Right ventricle myocardium inferior (tissue), 1 donor: Measurements from ENCODE around the gene DENND1B. TPM values are rescaled to one million over a fixed set of nuclear protein-coding genes. Genes with fewer than 3 reads are reported as not detected.
"Not testable (repeated sequence)": the region's sequence is repeated elsewhere in the genome, so short reads cannot be mapped to it uniquely, and the experiment has no call there.

Experiments used
- ATAC-seq: fragments of 200-7000 bp; cut with Tn5 transposase; one replicate; pipeline ENCODE4 v1.9.1; 2020; ENCODE audit warnings: mild to moderate bottlenecking, moderate library complexity
- DNase-seq: peaks from one replicate; pipeline ENCODE4 v3.0.0; 2021; ENCODE audit errors: missing footprints
- intact Hi-C: fragments of 100-400 bp; cut with DNase I; formaldehyde crosslinking; loops from one replicate; pipeline ENCODE4 v1.11.0; 2022
- total RNA-seq: library from RNA; stranded (reverse); fragmentation: NEBNext Ultra II Directional; extraction: Animal tissue kit (Norgen Biotek cat#: 25700); gene quantifications from one replicate; pipeline ENCODE4 v1.2.1, GENCODE V29; 2021
- donor health status: DM: no; HTN: yes; CAD: no; lungs with severe emphysema.

Gene DENND1B
- total RNA-seq, 1 donor from 2014 or later = 22.9 TPM

DNA sequence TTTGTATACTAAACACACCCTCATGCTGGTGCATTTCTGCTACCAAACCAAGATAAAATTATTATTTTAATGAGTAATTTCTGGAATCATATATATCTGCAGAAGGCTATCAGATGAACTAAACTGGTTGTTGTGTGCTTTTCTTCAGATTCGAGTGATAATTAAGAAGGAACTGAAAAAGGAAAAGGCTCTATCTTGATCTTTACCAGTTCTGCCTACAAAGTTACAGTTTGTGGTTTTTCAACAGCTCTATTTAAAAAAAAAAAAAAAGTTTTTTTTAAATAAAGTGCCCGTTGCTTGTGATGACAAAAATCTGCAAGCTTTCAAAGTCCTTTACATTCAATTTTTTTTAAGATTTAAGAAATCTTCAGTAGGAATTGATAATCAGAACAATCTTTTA is 13.6 kb downstream of the DENND1B start:
- DNase-seq (no peak), ATAC-seq (no peak)
- intact Hi-C loops = no loop called here

DNA sequence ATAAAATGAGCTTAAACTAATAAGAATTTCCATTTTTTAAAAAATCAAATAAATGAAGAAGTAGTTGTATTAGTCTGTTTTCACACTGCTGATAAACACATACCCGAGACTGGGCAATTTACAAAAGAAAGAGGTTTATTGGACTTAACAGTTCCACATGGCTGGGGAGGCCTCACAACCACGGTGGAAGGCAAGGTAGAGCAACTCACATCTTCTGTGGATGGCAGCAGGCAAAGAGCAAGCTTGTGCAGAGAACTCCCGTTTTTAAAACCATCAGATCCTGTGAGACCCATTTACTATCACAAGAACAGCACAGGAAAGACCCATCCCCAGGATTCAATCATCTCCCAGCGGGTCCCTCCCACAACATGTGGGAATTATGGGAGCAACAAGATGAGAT is 19.7 kb downstream of the DENND1B start:
- DNase-seq, ATAC-seq, intact Hi-C loops: not testable (repeated sequence)

DNA sequence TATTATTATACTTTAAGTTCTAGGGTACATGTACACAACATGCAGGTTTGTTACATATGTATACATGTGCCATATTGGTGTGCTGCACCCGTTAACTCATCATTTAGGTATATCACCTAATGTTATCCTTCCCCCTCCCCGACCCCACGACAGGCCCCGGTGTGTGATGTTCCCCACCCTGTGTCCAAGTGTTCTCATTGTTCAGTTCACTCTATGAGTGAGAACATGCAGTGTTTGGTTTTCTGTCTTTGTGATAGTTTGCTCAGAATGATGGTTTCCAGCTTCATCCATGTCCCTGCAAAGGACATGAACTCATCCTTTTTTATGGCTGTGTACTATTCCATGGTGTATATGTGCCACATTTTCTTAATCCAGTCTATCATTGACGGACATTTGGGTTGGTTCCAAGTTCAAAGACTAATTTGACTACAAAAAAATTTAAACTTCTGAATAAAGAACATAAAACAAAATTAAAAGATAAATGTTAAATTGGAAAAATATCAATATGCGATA is 22.6 kb downstream of the DENND1B start:
- ATAC-seq, intact Hi-C loops, DNase-seq: not testable (repeated sequence)

DNA sequence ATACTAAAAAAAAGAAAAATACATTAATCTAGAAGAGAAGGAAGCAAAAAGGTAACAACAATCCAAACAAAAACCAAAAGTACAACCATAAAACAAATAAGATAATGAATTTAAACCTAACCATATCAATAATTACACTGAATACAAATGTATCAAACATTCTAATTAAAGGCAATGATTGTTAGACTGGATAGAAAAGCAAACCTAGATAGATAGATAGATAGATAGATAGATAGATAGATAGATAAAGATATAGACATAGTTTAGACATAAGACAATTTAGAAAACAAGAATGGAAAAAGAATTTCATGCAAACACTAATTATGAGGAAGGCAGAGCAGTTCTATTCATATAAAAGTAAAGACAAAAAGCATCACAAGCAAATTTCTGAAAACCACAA is 24.9 kb downstream of the DENND1B start:
- intact Hi-C loops = no loop called here
- DNase-seq (no peak), ATAC-seq (no peak)

DNA sequence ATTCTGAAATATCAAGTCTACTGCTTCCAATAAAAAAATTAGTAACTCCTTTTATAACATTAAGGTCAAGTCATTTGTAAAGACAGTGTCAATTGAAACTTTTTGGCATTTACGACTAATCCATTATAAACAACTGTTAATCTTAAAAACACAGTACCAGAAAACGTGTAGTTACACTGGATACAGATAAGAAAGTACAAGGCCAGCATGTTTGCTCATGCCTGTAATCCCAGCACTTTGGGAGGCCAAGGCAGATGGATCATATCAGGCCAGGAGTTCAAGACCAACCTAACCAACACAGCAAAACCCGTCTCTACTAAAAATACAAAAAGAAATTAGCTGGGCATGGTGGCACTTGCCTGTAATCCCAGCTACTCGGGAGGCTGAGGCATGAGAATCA is 29.4 kb downstream of the DENND1B start:
- DNase-seq (no peak), ATAC-seq (no peak)
- intact Hi-C loops = no loop called here

DNA sequence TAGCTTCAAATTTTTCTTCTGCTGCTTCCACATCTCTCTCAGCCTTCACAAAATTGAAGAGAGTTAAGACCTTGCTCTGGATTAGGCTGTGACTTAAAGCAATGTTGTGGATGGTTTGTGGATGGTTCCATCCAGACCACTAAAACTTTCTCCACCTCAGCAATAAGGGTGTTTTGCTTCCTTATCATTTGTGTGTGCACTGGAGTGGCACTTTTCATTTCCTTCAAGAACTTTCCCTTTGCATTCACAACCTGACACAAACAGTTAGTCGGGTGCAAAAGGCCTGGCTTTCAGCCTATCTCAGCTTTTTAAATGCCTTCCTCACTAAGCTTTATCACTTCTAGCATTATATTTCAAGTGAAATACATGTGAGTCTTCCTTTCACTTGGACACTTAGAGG is 30.3 kb downstream of the DENND1B start:
- DNase-seq = no peak
- no peak for ATAC-seq
- intact Hi-C loops = no loop called here

DNA sequence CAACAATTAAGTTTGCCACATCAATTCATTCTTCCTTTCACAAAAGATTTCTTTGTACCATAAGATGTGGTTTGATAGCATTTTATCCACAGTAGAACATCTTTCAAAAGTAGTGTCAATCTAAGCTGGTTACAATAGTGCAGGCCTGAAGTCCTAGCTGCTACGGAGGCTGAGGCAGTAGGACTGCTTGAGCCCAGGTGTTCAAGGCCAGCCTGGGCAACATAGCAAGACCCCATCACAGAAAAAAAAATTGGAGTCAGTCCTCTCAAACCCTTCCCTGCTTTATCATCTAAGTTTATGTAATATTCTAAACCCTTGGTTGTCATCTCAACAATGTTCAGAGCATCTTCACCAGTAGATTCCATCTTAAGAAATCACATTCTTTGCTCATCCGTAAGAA is 31.7 kb downstream of the DENND1B start:
- intact Hi-C loops = no loop called here
- no peak for DNase-seq

DNA sequence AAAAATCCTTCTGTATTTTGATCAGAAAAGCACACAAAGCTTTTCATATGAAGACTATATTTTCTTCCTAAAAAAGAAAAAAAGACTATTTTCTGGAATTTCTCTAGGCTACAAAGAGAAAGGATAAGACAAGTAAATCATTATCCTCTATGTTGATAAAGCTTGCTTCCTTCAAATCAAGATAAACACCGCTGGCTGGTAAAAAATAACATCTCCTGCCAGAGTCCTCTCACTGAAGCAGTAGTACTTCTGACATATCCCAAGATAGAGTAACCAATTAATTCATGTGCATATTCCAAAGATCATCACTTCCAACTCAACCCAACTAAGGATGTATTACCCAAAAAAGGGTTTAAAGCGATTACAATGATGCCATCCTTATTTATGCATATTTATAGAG is 34.3 kb downstream of the DENND1B start:
- DNase-seq (no peak), ATAC-seq (no peak)
- intact Hi-C loops = no loop called here

More for the DNA sequence above, 31.7 kb downstream of the DENND1B start:
- ATAC-seq = no peak

DNA sequence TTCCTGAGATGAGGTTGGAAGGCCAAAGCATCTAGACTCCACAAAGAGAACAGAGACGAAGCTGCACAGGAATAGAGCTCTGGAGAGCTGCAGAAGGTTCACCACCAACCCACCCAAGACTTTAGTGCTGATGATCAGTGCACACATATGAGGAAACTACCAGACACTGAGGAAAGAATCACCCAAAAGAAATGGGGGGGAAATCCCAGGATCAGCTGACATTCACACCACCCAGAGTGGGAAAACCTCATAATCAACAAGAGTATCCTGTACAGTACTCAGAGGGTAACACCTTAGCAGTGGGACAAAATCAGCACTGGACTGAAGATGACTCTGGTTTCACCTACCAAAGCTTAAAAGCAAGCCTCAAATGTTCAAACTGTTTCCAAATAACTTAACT is 36.4 kb downstream of the DENND1B start:
- DNase-seq (no peak), ATAC-seq (no peak)
- intact Hi-C loops = no loop called here

DNA sequence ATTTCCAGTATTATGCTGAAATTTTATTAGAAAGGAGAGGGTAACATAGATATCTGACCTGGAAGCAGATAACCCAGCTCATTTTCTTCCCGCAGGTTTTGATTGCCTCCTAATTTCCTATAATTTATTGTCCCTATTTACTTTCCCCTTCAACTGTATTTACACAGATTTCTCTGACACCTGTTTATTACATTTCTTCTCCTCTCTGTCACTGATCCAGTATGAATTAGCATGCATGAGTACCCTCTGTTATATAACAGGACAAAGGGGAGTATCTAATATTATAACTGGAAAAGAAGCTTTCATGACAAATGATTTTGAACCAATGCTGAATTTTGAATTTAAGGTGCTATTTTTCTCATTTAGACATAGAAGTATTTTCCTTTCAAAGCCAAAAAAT is 37.4 kb downstream of the DENND1B start:
- ATAC-seq = no peak
- no peak for DNase-seq
- intact Hi-C loops = no loop called here

DNA sequence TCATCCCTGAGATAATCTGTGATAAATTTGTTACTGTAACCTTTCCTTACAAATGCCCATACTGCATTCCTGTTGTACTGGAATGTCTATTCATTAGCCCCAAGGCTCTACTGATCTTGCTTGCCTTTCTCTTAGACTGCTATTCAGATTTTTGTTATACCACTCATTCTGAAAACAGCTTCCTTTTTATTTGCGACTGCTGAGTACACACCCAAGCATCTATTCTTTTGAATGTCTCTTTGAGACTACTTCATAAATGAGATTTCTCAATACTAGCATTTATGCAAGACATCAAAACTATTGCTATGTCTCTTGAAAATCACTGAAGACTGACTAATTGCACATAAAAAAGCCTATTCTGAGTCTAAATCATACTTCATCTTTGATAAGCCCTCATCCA is 38.6 kb downstream of the DENND1B start:
- DNase-seq (no peak), ATAC-seq (no peak)
- intact Hi-C loops = no loop called here

DNA sequence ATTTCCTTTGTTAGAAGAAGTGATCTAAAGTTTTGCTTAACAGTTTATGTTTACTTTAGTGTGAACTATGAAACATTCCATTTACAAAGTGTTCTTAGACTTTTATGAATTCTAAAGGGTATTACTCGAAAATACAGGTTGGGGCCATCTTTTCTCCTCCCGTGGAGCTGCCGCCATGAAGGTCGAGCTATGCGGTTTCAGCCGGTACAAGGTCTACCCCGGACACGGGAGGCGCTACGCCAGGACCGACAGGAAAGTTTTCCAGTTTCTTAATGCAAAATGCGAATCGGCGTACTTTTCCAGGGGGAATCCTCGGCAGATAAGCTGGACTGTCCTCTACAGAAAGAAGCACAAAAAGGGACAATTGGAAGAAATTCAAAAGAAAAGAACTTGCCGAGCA is 39.8 kb downstream of the DENND1B start:
- intact Hi-C loops = no loop called here
- DNase-seq = no peak
- ATAC-seq = no peak

DNA sequence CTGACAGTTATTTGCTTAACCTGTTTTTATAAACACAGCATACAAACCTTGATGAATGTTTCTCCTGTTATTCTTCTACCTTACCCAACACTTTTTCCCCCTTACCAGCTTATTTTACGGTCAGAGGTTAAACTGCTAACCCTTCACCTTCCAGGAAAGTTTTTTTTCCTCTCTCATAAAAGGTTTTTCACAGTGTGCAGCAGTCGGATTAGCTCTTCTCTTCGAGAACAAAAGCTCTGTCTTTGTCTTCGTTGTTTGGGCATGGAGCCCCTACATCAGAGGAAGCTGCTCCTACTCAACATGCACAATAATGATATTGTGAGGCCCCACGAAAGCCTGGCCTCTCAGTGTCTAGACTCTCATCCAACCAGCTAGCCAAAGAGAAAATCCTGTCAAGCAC is 42.0 kb downstream of the DENND1B start:
- DNase-seq (no peak), ATAC-seq (no peak)
- intact Hi-C loops = no loop called here

DNA sequence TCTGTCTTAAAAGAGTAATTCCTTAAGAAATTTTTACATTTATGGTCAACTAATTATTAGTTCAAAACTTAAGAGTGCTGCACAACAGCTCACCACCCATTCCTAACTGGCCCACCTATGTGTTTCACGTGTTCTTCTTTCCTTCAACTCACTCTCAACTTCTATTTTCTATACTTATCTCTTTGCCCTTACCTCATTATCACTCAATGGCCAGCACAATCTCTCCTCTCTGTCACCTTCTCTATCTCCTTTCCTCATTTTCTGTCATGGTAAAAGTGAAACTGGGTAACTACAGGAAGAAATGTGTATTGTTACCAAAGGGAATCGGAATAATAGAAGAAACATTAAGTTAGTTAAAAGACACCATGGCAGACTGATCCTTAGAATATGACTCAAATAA is 43.1 kb downstream of the DENND1B start:
- DNase-seq (no peak), ATAC-seq (no peak)
- intact Hi-C loops = no loop called here

DNA sequence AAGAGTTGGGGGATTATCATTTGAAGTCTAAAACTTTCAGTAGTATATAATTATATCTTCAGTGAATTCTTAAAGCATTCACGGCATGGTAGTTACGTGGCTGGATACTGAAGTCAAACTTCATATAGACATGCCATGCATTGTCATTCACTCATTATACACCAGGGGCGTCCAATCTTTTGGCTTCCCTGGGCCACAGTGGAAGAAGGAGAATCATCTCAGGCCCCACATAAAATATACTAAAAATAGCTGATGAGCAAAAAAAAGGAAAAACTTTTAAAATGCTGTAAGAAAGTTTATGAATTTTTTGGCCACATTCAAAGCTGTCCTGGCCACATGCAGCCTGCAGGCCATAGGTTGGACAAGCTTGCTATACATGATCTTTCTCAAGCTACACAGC is 43.8 kb downstream of the DENND1B start:
- DNase-seq = no peak
- ATAC-seq = no peak
- intact Hi-C loops = no loop called here

DNA sequence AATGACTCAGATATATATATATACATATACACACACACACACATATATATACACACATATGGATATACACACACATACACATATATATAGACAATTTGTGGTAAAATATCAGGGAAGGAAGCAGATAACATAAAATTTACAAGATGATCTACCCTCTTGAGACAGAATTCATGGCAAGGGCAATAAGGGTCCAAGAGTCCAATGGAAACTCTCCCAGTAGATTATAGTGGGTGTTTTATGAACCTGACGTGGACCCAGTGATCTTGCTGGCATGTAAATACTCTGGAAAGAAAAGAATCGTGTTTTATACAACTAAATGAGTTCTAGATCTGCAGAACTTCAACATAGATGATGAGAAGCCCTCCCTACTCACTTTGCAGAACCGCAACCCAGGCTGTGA is 49.3 kb downstream of the DENND1B start:
- no peak for ATAC-seq
- intact Hi-C loops = no loop called here

DNA sequence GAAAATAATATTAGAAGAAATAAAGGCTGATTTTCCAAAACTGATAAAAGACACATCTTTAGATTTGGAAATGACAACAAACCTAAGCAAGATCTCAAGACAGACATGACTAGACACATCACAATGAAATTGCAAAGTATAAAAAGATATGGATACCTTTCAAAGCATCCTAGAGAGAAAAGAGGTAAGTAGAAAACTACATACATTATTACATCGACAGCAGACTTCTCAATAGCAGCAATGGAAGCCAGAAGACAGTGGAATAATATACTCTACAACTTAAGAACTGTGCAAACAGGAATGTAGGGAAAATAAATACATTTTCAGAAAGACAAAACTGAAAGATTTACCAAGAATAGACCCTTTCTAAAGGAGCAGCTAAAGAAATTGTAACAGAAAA is 50.2 kb downstream of the DENND1B start:
- intact Hi-C loops = no loop called here
- no peak for DNase-seq
- no peak for ATAC-seq

More for the DNA sequence above, 49.3 kb downstream of the DENND1B start:
- DNase-seq = no peak

DNA sequence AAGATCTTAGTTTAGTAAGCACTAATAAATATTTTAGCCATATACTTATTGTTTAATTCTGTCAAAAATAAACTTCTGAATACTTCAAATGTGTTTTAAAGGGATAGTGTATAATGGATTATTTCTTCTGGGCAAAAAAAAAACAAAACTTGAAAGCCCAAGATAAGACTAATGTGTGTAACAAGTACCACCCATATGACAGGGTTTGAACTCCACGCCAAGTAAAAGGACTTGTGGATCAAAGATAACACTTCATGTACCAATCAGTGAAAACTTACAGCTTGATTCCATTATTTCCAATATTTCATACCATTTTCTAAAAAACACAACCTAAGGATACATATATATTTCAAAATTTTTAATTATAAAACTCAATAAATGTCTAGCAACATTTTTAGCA is 59.5 kb downstream of the DENND1B start:
- ATAC-seq (no peak), DNase-seq (no peak)
- intact Hi-C loops = no loop called here

DNA sequence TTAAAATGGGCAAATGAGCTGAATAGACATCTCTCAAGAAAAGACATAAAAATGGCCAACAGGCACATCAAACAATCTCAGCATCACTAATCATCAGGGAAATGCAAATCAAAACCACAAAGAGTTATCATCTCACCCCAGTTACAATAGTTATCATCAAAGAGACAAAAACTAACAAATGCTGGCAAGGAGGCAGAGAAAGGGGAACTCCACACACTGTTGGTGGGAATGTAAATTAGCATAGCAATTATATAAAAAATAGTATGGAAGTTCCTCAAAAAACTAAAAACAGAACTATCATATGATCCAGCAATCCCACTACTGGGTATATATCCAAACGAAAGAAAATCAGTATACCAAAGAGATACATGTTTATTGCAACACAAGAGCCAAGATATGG is 68.7 kb downstream of the DENND1B start:
- no peak for ATAC-seq
- DNase-seq = no peak
- intact Hi-C loops = no loop called here

DNA sequence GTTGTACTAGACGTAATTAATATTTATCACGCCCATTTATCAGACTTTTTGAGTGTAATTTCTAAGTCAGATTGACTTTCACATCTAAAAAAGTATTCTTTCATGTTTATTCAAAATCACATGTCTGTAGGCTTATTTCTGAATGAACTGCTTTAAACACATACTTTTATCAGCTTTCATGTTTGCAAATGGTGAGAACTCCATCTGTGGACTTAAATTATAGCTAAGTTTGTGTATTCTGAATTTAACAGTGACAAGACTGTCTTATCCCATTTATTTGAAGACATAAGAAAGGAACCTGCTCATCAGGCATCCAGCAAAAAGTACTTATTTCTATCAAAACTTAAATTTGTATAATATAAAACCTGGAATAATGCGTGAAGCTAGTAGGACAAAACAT is 69.3 kb downstream of the DENND1B start:
- ATAC-seq = no peak
- DNase-seq = no peak
- intact Hi-C loops = no loop called here

DNA sequence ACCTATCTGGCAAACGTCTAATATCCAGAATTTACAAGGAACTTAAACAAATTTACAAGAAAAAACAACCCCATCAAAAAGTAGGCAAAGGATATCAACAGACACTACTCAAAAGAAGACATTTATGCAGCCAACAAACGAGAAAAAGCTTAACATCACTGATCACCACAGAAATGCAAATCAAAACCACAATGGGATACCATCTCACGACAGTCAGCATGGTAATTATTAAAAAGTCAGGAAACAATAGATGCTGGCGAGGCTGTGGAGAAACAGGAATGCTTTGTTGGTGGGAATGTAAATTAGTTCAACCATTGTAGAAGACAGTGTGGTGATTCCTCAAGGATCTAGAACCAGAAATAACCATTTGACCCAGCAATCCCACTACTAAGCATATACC is 74.6 kb downstream of the DENND1B start:
- intact Hi-C loops, ATAC-seq, DNase-seq: not testable (repeated sequence)

DNA sequence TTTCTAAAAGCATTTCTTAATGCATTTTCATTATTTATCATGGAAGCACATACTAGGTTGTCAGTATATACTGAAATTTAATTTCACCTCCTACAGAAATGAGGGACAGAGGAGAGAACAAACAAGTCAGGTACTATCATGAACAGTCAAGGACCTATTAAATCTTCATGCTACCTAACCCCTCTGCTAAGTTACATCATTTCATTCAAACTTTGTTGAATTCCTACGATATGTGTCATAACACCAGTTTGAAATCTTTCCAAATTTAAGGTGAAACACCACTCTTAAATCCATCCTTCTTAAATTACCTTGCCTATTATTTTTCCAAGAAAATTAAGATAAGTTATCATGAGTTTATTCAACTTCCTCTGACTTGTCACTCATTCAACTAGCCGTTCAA is 78.9 kb downstream of the DENND1B start:
- intact Hi-C loops = no loop called here
- DNase-seq = no peak

More for the DNA sequence above, 78.9 kb downstream of the DENND1B start:
- ATAC-seq = no peak
